Caco-2 (cell line): ENCODE data around the gene CLSTN1. TPM values are rescaled to one million over a fixed set of nuclear protein-coding genes. Genes with fewer than 3 reads are reported as not detected.

Source experiments
- BruUV-seq: library from RNA; stranded (reverse); fragments of 400-500 nt; replicated peaks from 2 replicates; lab custom pipeline; 2021; lab: Mats Ljungman, UMichigan
- CTCF ChIA-PET: fragments of 300-600 bp; sonication (Branson Sonifier 250); formaldehyde crosslinking; loops from one replicate; lab custom pipeline; 2022; ENCODE audit warnings: antibody characterized with exemption; lab: Charles Lee
- POLR2A ChIA-PET: fragments of 300-600 bp; sonication (Branson Sonifier 250); formaldehyde crosslinking; loops from one replicate; lab custom pipeline; 2022; ENCODE audit warnings: antibody characterized with exemption; lab: Charles Lee
- DNase-seq, 2 experiments: peaks; one replicate each; pipeline versions ENCODE4 v3.0.0 to v3.0.0-alpha.2; 2020 to 2022
- H3K27me3 ChIP-seq: replicated peaks from 2 replicates; pipeline ENCODE4 v1.6.0; 2011; ENCODE audit warnings: low read length; ENCODE audit not compliant: control insufficient read depth, insufficient read depth
- H3K36me3 ChIP-seq: 2 replicates; pipeline ENCODE4 v1.5.1; 2011; ENCODE audit warnings: low read length; ENCODE audit not compliant: control insufficient read depth, insufficient read depth
- H3K4me1 ChIP-seq: fragments of 250-450 bp; sonication (Bioruptor Pico); 2 replicates; pipeline ENCODE4 v1.5.1; 2020; ENCODE audit warnings: mild to moderate bottlenecking
- H3K4me3 ChIP-seq: 2 replicates; pipeline ENCODE4 v1.5.1; 2011; ENCODE audit warnings: low read depth, mild to moderate bottlenecking, control low read depth, low read length
- H3K9me3 ChIP-seq: fragments of 250-450 bp; sonication (Bioruptor Pico); 2 replicates; pipeline ENCODE4 v1.5.1; 2020; ENCODE audit warnings: mild to moderate bottlenecking, moderate library complexity
- H3K27ac Mint-ChIP-seq: one replicate; pipeline ENCODE4 v1.8.0; 2022; ENCODE audit warnings: mixed read lengths; ENCODE audit not compliant: unreplicated experiment
- H3K27me3 Mint-ChIP-seq: one replicate; pipeline ENCODE4 v1.8.0; 2022; ENCODE audit warnings: mixed read lengths; ENCODE audit not compliant: insufficient read depth, unreplicated experiment
- H3K36me3 Mint-ChIP-seq: one replicate; pipeline ENCODE4 v1.8.0; 2022; ENCODE audit warnings: mild to moderate bottlenecking, mixed read lengths; ENCODE audit not compliant: insufficient read depth, unreplicated experiment
- H3K4me1 Mint-ChIP-seq: one replicate; pipeline ENCODE4 v1.8.0; 2022; ENCODE audit warnings: low read depth, mixed read lengths; ENCODE audit not compliant: unreplicated experiment
- H3K4me3 Mint-ChIP-seq: one replicate; pipeline ENCODE4 v1.8.0; 2022; ENCODE audit warnings: mild to moderate bottlenecking, moderate library complexity, mixed read lengths; ENCODE audit not compliant: unreplicated experiment
- H3K9me3 Mint-ChIP-seq: one replicate; pipeline ENCODE4 v1.8.0; 2022; ENCODE audit warnings: mixed read lengths; ENCODE audit not compliant: unreplicated experiment
- intact Hi-C: fragments of 100-400 bp; cut with micrococcal nuclease; formaldehyde crosslinking; loops from one replicate; pipeline ENCODE4 v1.10.0; 2022; ENCODE audit not compliant: unreplicated experiment
- total RNA-seq: library from RNA; stranded (reverse); gene quantifications from 2 replicates; pipeline ENCODE4 v1.2.3, GENCODE V29; 2022
- TF ChIP-seq, protein P1 (sequence below), 2 experiments: fragments of 200-600 bp in 1 of 2; IDR thresholded peaks; 1 replicate in 1 of 2; 2 replicates in 1 of 2; pipeline versions ENCODE4 v1.5.1 to v1.8.0; 2011 to 2022; ENCODE audit warnings: antibody characterized with exemption in 1 of 2, control low read depth in 1 of 2, inconsistent platforms in 1 of 2, low read depth in 1 of 2, low read length in 1 of 2, mild to moderate bottlenecking in 1 of 2, moderate library complexity in 1 of 2; ENCODE audit not compliant: insufficient read depth in 1 of 2, severe bottlenecking in 1 of 2, unreplicated experiment in 1 of 2

Gene CLSTN1
- total RNA-seq, 1 experiment from 2014 or later = 102 TPM

DNA sequence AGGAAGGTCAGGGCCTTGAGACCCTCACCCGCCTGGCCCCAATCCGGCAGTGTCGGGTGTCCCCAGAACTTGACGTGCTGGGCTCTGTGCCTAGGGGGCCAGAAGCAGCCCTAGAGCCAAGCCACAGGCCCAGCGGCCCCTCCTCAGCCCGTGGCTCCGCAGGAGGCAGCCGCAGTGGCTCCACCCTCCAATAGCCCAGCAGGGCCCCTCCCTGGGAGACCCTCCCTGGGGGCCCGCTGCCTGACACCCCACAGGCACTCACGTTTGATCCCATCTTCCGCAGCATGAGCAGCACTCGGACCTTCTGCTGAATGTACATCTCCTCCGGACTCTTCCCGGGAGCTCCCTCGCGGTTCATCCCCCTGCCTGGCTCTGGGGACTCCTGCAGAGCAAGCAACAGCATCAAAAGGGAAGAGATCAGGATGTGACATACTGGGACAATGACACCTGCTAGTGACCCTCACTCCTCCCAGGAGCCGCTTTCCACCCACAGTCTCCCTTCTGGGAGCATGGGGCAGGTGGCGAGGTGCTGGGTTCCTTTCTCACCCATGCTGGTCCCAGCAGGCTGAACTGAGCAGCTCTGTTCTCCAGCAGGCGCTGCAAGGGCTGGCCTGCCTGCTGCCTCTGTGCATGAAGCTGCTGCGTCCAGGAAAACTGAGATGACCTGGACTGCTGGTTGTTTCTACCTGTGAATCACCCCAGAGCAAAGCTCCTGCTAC, 48.1 kb upstream of the CLSTN1 start:
- CTCF ChIA-PET = interaction anchor here (0.9 to 1.2 kb wide), 2 partner anchors 10 to 87 kb away, joined by 3 read pairs; no protein-coding TSS in a partner anchor
- no TSS peak for BruUV-seq
- DNase-seq = no peak
- Histone ChIP-seq H3K4me3 (no peak overlapping the region), H3K36me3 (no peaks in the 10 kb centered on the region), H3K27me3 (no peaks in the 10 kb centered on the region), H3K4me1 (no peaks in the 10 kb centered on the region), H3K9me3 (no peaks in the 10 kb centered on the region)
- TF ChIP-seq, protein P1, sequence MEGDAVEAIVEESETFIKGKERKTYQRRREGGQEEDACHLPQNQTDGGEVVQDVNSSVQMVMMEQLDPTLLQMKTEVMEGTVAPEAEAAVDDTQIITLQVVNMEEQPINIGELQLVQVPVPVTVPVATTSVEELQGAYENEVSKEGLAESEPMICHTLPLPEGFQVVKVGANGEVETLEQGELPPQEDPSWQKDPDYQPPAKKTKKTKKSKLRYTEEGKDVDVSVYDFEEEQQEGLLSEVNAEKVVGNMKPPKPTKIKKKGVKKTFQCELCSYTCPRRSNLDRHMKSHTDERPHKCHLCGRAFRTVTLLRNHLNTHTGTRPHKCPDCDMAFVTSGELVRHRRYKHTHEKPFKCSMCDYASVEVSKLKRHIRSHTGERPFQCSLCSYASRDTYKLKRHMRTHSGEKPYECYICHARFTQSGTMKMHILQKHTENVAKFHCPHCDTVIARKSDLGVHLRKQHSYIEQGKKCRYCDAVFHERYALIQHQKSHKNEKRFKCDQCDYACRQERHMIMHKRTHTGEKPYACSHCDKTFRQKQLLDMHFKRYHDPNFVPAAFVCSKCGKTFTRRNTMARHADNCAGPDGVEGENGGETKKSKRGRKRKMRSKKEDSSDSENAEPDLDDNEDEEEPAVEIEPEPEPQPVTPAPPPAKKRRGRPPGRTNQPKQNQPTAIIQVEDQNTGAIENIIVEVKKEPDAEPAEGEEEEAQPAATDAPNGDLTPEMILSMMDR (IDR thresholded peaks at IDR 0.05; ENCODE audit: insufficient read depth in 1 of 2, low read depth in 1 of 2, low read length in 1 of 2, severe bottlenecking in 1 of 2, unreplicated experiment in 1 of 2) = no peak
- Mint-ChIP-seq H3K4me1 (no peaks in the 10 kb centered on the region), H3K9me3 (no peaks in the 10 kb centered on the region), H3K27ac (no peak overlapping the region), H3K27me3 (no peaks in the 10 kb centered on the region), H3K36me3 (no peaks in the 10 kb centered on the region), H3K4me3 (no peak overlapping the region)
- intact Hi-C loops = no loop called here
- POLR2A ChIA-PET = no interaction called here

GRCh38 chr1:9871021-9871420, 47.3 kb upstream of the CLSTN1 start:
- H3K36me3 ChIP-seq = no peaks in the 10 kb centered on the region
- no peaks in the 10 kb centered on the region for H3K9me3 ChIP-seq
- no peaks in the 10 kb centered on the region for H3K4me1 Mint-ChIP-seq
- BruUV-seq = no TSS peak
- POLR2A ChIA-PET = no interaction called here
- no peaks in the 10 kb centered on the region for H3K36me3 Mint-ChIP-seq
- TF ChIP-seq, protein P1 (IDR thresholded peaks at IDR 0.05; ENCODE audit: insufficient read depth in 1 of 2, low read depth in 1 of 2, low read length in 1 of 2, severe bottlenecking in 1 of 2, unreplicated experiment in 1 of 2) = no peak
- intact Hi-C loops = no loop called here
- CTCF ChIA-PET = interaction anchor here (0.9 kb wide), 1 partner anchor 86 kb away, joined by 3 read pairs; no protein-coding TSS in a partner anchor
- no peaks in the 10 kb centered on the region for H3K4me1 ChIP-seq
- no peaks in the 10 kb centered on the region for H3K27me3 ChIP-seq
- no peaks in the 10 kb centered on the region for H3K27me3 Mint-ChIP-seq
- no peak for DNase-seq
- H3K4me3 ChIP-seq = no peak overlapping the region
- H3K9me3 Mint-ChIP-seq = no peaks in the 10 kb centered on the region
- H3K27ac Mint-ChIP-seq = no peak overlapping the region
- no peak overlapping the region for H3K4me3 Mint-ChIP-seq

DNA sequence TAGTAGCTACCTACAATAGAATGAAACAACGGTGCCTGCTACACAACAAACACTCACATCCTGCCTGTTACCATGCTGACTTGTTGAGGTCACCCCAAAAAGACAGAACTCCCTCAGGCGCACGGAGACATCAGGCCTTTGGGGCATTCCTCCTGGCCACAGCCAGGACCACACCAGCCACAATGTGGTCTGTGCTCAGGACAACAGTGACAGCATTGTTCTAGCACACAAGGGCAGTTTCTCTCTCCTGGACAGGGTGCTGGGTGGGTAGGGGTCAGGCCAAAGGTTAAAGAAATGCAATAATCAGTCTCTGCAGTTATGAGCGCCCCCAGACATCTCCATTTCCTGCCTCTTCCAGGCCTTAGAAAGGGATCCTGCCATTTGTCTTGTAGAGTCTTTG, 46.8 kb upstream of the CLSTN1 start:
- TF ChIP-seq, protein P1 (IDR thresholded peaks at IDR 0.05; ENCODE audit: insufficient read depth in 1 of 2, low read depth in 1 of 2, low read length in 1 of 2, severe bottlenecking in 1 of 2, unreplicated experiment in 1 of 2) = no peak
- Histone ChIP-seq H3K4me1 (no peaks in the 10 kb centered on the region), H3K9me3 (no peaks in the 10 kb centered on the region), H3K36me3 (no peaks in the 10 kb centered on the region), H3K4me3 (no peak overlapping the region), H3K27me3 (no peaks in the 10 kb centered on the region)
- no peak for DNase-seq
- H3K27ac Mint-ChIP-seq = no peak overlapping the region
- H3K4me3 Mint-ChIP-seq = no peak overlapping the region
- POLR2A ChIA-PET = no interaction called here
- H3K4me1 Mint-ChIP-seq = no peaks in the 10 kb centered on the region
- H3K9me3 Mint-ChIP-seq = no peaks in the 10 kb centered on the region
- CTCF ChIA-PET = no interaction called here
- intact Hi-C loops = no loop called here
- no peaks in the 10 kb centered on the region for H3K27me3 Mint-ChIP-seq
- BruUV-seq = no TSS peak
- no peaks in the 10 kb centered on the region for H3K36me3 Mint-ChIP-seq
